Fibroblast of the conjunctiva (primary cell): ENCODE data around the gene MEOX1.
A peak's percentile ranks its signal among the peaks of the same experiment; 100 is the strongest.

Experiments
- DNase-seq: peaks from one replicate; pipeline ENCODE4 v3.0.0-alpha.2; 2010; ENCODE audit warnings: low read depth

MEOX1 gene

DNA sequence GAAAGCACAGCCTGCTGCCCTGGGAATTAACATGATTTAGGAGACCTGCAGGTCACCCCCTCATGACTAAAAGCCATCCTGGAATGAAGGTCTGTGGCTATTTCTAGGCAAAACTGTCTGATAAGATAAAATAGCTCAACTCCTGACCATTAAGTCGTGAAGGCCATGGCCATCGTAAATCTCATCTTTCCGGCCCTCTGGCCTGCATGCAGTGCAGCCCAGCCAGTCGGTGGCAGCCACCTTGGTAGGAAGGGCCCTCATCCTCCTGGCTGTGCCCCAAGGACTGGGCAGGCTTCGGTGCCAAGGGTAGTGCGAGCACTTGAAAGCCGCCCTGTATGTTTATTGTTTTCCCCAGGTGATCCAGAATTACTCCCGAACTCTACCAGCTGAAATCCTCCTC is 18.2 kb upstream of the MEOX1 start:
- no peak for DNase-seq

DNA sequence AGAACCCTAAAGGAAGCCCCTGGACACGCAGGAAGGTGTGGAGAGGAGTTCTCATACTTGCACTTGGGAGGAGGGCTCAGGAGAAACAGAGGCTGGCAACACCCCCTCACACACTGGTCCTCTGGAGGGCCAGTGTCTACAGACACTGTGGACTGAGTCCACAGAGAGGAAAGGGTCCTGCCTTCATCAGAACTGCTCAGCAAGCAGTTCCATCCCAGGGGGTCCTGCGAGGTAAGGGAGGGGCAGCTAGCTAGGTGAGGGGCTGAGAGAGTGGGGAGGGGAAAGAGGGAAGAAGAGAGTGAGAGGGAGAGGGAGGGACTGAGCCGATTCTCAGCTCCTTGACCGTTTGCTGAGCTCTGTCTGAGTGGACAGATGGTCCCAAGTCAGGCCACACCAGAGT is 17.7 kb upstream of the MEOX1 start:
- no peak for DNase-seq

DNA sequence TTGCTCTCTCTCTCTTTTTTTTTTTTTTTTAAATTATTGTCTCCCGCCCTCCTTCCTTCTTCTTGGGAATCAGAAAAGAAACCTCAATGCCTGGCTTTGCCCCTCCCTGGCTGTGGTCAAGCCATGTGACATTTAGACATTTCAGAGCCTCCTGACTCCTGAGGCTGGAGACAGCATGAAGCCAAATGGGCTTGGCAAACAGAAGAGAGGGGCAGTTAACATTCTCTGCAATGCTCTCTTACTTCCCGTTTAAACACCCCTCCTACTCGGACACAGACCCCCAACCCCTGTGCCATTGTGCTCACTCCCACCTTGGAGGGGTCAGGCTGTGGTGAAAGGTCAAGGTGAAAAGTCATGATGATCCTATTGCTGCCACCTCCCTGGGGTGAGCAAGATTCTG is 14.7 kb upstream of the MEOX1 start:
- no peak for DNase-seq

DNA sequence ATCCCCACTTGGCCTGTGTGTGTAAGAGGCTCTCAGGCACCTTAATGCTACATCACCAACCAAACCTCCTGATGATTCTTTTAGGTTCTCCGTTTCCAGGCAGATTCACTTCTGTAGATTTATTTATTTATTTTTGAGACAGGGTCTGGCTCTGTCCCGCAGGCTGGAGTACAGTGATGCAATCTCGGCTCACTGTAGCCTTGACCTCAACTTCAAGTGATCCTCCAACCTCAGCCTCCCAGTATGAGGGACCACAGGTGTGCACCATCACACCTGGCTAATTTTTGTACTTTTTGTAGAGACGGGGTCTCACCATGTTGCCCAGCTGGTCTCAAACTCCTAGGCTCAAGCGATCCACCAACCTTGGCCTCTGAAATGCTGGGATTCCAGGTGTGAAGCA is 12.7 kb upstream of the MEOX1 start:
- no peak for DNase-seq

DNA sequence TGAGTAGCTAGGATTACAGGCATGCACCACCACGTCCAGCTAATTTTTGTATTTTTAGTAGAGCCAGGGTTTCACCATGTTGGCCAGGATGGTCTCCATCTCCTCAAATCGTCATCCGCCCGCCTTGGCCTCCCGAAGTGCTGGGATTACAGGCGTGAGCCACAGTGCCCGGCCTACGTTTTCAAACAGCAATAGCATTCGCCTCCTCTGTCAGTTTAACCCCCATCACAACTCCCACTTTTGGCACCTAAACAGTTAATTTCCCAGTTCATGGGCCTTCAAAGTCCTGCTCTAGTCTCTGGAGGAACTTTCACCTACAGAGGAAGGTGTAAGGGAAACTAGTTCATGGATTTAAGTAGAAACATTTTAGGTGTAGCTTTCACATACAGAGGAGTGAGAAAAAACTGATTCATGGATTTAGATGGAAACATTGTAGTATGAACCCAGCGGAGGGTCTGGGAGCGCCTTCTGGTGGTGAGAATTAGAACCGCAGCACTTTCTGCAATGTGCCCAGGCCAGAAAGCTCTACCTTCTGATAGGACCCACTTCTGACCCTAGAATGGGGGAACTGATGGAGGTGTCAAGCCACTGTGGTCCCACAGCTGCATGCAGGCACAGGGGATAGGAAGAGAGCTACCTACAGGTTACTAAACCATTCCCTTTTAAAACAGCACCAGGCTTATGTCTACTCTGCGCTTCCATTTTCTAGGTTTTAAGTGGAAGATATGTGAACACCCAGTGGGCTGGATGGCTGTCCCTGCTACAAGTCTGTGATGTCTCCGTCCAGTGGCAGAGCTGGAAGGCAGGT is 12.0 kb upstream of the MEOX1 start:
- DNase-seq = peak; percentile 40

DNA sequence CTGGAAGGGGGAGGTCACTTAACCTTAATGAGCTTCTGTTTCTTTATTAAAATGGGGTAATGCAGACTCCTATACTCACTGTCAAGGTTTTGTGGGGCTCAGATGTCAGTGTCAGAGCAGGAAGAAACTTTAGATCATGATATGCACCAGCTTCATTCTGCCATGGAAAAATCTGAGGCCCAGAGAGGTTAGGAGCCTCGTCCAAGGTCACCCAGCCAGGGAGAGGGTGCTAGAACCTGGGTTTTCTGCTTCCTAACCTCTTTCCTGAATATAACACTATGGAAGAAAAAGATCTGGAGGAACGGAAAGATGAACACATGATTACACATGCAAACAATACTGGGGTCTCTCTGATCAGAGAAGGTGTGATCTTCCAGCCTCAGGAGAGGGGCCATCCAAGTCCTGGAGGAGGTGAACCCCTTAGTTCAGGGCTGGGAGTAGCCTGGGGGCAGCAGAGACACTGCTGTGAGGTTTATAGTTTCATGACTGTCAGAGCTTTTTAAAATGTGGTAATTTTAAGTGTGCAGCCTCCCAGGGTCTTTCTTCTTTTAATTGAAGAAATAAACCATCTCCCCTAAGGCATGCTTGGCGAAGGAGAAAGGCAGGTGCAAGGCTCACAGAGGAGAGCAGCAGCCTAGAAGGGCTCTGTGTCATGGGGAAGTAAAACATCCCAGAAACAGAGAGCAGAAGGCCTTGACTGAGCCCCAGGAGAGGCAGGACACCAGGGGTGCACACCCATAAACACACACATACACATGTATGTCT is 10.2 kb upstream of the MEOX1 start:
- DNase-seq = no peak

DNA sequence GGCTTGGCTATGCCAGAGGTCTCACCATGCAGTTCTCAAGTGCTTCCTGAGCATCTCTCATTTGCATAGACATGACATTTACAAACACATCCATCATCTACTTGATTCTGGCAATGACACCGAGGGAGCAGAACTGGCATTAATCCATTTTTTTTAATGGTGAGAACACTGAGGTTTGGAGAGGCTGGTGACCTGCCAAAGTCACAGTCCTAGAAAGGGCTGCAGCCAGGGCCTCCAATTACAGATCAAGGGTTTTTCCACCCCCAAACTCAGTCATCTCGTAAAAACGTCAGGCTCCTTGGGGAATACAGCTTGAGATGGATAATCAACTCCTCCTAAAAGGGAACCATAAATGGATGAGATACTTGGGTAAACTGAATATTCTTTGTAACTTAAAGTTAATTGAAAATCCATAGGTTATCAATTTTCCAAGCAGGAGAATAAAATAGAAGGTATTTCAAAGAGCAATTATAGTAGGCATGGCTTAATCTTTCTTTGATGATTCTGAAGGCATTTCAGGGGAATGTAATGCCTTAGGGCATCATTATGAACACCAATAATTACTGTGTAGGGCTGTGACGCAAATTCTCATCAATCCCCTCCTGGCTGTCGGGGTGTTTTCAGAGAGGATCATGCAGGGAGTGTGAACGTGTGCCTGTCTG is 9.4 kb upstream of the MEOX1 start:
- DNase-seq = no peak

DNA sequence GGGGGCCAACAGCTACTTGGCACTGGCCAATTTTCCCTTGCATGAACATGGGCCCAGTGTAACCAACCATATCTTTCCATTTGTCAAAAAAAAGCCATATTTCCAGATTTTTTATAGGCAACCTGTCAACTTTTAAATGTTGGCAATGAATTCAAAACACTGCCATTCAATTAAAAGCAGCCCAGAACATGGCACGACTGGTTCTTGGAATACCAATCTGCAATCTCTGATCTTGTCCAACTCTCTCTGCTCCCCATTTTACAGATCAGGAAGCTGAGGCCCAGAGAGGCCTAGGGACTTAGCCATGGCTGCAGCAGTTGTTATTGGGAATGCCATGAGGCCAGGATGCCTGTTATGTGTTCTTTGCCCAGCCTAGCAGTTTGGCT is 8.9 kb upstream of the MEOX1 start:
- DNase-seq = no peak

DNA sequence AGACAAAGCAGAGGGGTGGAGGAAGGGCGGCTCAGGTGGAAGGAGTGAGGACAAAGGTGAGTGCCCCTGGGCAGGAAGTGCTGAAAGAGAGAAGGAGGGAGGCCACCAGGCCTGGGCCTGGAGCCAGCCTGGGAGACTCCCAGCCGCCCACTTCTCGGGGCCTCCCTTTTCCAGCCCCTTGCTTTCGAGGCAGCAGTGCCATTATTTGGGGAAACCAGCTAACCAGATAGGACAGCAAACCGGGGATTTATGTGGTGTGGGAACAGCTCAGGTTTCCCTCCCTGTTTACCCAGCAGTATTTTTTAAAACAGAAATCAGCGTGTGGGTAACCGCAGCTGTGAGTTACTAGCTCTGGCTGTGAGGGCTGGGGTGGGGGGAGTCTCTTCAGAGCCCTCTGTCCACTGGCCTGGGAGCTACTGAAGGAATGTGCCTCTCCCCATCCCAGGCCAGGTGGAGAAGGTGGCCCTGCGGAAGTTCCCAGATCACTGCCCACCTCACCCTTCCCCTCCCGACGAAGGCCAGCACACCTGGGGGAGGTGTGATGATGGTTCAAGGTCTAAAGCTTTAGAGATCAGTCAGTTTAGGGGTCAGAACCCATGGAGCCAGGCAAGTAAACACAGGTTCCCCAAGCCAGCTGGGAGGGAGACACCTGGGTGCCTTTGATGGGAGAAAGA is 8.4 kb upstream of the MEOX1 start:
- no peak for DNase-seq

DNA sequence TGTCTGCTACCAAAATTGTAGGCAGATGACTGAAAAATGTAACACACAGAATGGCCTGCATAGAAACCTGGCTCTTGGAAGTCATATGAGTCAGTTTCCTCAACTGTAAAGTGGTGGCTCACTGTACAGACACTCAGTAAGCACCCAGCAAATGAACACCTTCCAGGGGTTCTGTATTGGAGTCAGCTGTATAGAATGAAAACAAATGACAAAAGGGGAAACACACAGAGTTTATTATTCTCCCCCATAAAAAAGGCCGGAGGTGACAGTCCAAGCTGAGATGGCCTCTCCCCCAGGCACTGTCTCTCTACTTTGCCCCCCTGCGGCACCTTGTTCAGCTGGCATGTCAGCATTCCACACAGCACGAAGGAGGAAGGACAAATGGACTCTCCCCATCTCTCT is 6.2 kb upstream of the MEOX1 start:
- no peak for DNase-seq

DNA sequence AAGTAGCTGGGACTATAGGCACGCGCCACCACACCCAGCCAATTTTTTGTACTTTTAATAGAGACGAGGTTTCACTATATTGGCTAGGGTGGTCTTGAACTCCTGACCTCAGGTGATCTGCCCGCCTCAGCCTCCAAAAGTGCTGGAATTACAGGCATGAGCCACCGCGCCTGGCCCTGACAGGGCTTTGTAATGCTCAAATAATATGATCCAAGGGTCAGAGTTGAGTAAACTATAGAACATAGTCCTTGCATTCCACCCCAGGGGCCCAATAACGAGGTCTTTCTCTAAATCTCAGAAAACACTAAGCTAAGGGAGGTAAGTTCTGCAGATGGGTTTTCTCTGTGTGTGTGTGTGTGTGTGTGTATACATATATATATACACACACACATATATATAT is 5.8 kb upstream of the MEOX1 start:
- no peak for DNase-seq

DNA sequence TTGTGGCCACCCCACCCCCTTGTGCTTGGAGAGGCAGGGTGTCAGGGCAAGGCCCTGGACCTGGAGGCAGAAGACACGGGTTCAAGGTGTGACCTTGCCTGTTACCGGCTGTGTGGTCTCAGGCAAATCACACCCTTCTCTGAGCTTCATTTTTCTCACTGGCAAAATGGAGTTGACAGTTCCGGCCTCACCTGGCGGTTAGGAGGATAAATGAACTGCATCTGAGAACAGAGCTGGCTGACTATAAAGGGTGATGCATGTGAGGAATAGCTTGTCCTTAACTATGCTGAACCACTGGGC is 4.2 kb upstream of the MEOX1 start:
- DNase-seq = no peak

DNA sequence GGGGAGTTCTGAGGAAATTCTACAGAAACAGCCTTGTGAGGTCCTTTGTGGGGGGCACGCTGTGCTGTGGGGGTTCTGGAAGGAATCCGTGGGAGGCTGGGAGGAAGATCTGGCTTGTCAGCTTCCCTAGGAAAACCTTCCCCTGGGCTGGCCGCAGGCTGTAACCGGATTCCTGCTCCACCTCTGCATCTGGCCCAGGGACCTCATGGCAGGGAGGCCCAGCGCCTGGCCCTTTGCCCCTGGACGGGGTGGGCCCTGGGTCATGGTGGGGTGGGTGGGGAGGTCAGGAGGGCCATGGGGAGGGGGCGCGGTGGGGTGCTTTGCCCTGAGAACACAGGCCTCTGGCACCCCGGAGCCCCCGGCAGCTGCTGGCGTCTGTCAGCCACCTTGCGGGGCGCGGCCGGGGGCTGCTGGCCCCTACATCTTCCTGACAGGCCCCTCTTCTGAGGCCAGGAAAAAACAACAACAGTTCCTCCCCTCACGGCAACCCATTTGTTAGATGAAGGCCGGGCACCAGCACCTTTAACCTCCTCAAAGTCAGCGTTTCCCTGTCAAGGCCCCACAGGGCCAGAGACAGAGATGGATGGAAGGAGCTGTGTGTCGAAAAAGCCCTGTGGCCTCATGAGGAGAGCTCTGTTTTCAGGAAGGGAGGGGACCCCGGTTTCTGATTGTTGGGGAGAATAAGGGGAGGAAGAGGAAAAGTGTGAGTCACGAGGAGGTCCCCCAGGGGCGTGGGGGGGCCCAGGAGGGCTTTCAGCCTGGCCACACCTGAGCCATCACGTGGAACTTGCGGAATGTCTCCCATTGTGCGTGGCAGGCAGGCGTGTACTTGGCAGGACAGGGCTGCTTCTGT is 3.6 kb upstream of the MEOX1 start:
- no peak for DNase-seq

DNA sequence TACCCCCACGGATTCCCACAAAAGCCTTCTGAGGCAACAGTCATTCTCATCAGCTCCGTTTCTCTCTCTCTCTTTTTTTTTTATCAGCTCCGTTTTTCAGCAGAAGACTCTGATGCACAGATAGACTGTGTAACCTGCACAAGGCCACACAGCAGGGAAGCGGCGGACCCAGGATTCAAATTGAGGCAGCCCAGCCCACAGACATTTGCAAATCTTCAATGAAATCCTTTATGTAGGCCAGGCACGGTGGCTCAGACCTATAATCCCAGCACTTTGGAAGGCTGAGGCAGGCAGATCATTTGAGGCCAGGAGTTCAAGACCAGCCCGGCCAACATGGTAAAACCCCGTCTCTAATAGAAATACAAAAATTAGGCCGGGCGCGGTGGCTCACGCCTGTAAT is 2.4 kb upstream of the MEOX1 start:
- DNase-seq = no peak

DNA sequence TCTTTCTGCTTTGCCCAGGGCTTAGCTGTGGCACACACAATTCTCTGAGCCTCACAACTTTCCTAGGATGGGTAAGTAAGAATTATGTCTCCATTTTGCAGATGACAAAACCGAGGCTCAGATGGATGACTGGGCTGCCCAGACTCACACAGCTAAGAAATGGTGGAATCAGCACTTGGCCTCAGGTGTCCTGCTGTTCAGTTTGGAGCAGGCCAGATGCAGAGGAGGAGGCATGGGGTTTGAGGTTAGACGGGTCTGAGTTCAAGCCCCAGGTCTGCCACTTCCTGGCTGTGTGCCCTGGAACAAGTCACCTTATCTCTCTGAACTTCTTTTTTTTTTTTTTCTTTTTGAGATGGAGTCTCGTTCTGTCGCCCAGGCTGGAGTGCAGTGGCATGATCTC is 1.7 kb upstream of the MEOX1 start:
- no peak for DNase-seq

DNA sequence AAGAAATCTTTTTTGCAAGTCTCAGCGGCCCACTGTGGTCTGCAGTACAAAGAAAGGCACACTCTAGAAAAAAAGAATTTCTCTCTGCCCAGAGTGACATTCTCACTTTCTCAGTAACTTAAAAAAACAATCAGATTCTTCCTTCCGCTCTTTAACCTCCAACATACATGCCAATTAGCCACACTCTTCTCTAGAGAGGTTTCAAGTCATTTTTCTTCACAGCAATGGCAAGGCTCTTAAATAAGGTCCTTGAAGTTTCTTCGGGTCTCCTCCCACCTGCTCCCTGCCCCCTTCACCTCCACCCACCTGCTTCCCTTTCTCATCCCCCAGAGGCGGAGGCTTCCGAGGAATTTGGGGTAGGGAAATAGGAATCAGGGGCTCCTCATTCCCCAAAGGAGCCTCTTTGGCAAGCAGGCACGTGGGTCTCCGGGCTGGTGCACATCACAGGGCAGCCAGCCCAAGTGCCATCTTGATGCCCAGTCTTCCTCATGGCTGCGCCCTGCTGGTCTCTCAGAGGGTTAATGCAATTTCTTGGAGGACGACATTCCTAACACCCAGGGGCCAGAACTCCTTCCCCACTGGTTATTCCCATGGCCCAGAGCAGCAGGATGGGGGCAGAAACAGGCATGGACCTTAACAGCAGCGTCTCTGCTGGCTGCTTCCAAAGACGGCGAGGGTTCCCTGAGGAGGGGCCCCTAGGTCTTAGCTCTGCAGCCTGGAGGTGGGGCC is 855 bp upstream of the MEOX1 start:
- no peak for DNase-seq

DNA sequence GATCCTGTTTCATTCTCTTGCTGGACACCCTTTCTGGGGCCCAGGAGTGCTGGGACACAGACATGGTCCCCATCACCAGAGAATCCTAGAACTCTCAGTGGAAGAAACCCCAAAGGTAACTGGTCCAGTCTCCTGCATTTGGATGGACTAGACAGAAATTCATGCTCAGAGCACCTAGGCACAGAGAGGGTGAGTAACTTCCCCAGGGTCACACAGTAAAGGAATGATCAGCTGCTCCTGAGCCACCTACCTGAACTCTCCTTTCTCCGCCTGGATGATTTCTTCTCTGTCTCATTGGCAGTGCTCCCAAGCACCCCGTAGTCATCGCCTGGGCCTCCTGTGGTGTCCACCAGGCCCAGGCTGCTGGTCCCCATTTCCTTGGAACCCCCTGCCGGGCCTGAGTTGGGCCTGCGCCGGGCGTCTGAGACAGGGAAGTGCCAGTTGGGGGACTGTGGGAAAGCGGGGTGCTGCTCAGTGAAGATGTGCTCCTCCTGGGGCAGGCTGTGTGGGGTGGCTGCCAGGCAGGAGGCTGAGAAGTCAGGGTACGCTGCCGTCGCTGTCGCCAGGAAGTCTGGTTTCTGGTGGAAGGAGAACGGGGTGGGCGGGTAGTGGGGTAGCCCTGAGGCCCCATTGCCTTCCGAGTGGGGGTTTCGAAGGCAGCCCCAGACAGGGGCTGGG is 767 bp downstream of the MEOX1 start:
- DNase-seq = no peak

DNA sequence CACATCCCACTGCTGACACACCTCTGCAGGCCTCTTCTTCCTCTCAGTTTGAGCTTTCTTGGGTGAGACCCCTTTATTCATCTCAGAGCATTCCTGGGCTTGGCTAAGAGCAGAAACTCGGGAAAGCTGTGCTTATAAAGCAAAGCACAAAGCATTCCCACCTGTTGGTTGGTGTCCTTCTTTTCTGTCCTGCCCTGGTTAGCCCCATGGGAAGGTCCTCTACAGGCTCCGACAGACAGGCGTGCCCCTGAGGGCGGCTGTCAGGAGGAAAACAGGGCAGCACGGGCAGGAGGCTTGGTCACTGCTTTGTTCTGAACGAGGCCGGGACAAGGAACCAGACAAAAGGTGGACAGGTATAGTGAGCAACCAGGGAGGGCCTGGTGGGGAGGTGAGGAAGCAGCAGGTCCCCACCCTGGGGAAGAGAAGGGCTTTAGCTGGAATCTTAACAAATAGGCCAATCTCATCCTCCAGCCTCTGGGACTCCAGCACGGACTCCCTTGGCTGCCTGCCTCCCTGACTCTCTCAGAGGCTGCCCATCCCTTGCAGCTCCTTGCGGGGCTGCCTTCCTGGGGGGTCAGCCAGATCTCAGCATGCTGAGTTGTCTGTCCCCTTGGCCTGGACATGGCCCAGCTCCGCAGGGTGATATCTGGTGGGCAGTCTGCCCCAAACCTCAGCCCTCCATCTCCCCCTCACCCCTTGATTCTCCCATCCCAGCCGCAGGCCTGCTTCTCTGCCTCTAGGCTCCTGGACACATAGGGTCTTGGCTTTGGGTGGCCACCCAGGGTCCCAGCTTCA is 1.7 kb downstream of the MEOX1 start:
- DNase-seq = no peak

DNA sequence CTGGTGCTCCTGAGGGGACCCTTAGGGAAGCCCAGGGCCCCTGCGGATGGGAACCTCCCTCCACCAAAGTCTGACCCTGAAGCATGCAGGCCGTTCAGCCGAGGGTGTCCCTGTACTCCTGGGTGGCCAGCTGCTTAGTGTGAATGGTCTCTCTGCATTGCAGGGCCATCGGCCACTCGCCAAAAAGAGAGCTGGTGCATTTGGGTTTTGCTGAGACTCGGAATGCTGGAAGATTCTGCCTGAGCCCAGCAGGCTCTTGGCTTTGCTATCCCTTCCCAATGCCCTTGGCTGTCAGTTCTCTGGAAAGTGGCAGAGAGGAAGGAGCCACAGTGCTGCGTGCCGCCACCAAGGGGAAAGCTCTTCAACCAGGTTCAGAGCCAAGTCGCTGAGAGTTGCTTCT is 2.8 kb downstream of the MEOX1 start:
- no peak for DNase-seq
